NCI-H128 (cell line): ENCODE measurements around the gene PICK1.
"Not testable (repeated sequence)": the region's sequence is repeated elsewhere in the genome, so short reads cannot be mapped to it uniquely, and the experiment has no call there.

Experiments used
- DNase-seq: peaks from one replicate; lab custom pipeline; 2025; ENCODE audit not compliant: unreplicated experiment; lab: John Stamatoyannopoulos, UW

PICK1 gene

GRCh38 chr22:38114484-38115398, 57.5 kb downstream of the PICK1 start:
- DNase-seq, result peak; percentile 30

GRCh38 chr22:38115423-38116205, 58.4 kb downstream of the PICK1 start:
- no peak for DNase-seq

GRCh38 chr22:38117556-38117955, 60.4 kb downstream of the PICK1 start:
- not testable (repeated sequence) for DNase-seq

- DNase-seq, result no peak
Measured at GRCh38 chr22:38118182-38118581, 61.0 kb downstream of the PICK1 start.

- not testable (repeated sequence) for DNase-seq
Measured at GRCh38 chr22:38118747-38119146, 61.5 kb downstream of the PICK1 start.

- no peak for DNase-seq
Measured at GRCh38 chr22:38120359-38121110, 63.3 kb downstream of the PICK1 start.

- DNase-seq, result no peak
Measured at GRCh38 chr22:38122616-38123015, 65.4 kb downstream of the PICK1 start.

- no peak for DNase-seq
Measured at GRCh38 chr22:38124236-38124974, 67.2 kb downstream of the PICK1 start.

GRCh38 chr22:38125038-38125610, 67.9 kb downstream of the PICK1 start:
- no peak for DNase-seq
